IMR-90 (cell line): Measurements from ENCODE around the gene EIF3K. TPM values are rescaled to one million over a fixed set of nuclear protein-coding genes. Genes with fewer than 3 reads are reported as not detected.

Experiments used
- ATAC-seq: fragments of 200-7000 bp; cut with Tn5 transposase; 2 replicates; pipeline ENCODE4 v1.9.1; 2020; ENCODE audit warnings: low read depth, mild to moderate bottlenecking, moderate library complexity
- BruUV-seq: library from RNA; stranded (reverse); fragments of 400-500 nt; replicated peaks from 2 replicates; lab custom pipeline; 2021; lab: Mats Ljungman, UMichigan
- CTCF ChIA-PET: fragments of 300-600 bp; formaldehyde crosslinking; extraction: SDS; loops from one replicate; lab custom pipeline; 2021; ENCODE audit warnings: antibody characterized with exemption; lab: Yijun Ruan, JAX
- POLR2A ChIA-PET: fragments of 300-600 bp; sonication (Branson Sonifier 250); formaldehyde crosslinking; loops from one replicate; lab custom pipeline; 2022; ENCODE audit warnings: antibody characterized with exemption; ENCODE audit not compliant: unreplicated experiment; lab: Charles Lee
- DNase-seq: peaks from one replicate; pipeline ENCODE4 v3.0.0; 2013
- H2AFZ ChIP-seq: replicated peaks from 2 replicates; pipeline ENCODE3; 2013; ENCODE audit warnings: low read length, mild to moderate bottlenecking; ENCODE audit not compliant: poor library complexity
- H2AK5ac ChIP-seq: 2 replicates; pipeline ENCODE4 v1.6.1; 2013; ENCODE audit warnings: low read depth, low read length, inconsistent platforms
- H2AK9ac ChIP-seq: replicated peaks from 2 replicates; pipeline ENCODE3; 2013; ENCODE audit warnings: mild to moderate bottlenecking, low read depth, low read length, moderate library complexity; ENCODE audit not compliant: poor library complexity
- H2BK120ac ChIP-seq: 2 replicates; pipeline ENCODE4 v1.6.1; 2013; ENCODE audit warnings: low read depth, low read length, inconsistent platforms
- H2BK15ac ChIP-seq: 3 replicates; pipeline ENCODE4 v1.6.1; 2013; ENCODE audit warnings: low read depth, low read length, inconsistent platforms
- H2BK20ac ChIP-seq: 2 replicates; pipeline ENCODE4 v1.6.1; 2013; ENCODE audit warnings: low read depth, mild to moderate bottlenecking, inconsistent platforms, low read length, moderate library complexity
- H2BK5ac ChIP-seq: 2 replicates; pipeline ENCODE4 v1.6.1; 2013; ENCODE audit warnings: mild to moderate bottlenecking, low read depth, low read length, inconsistent platforms; ENCODE audit not compliant: poor library complexity, severe bottlenecking
- H3K14ac ChIP-seq: replicated peaks from 2 replicates; pipeline ENCODE4 v1.6.1; 2013; ENCODE audit warnings: low read depth, low read length, inconsistent platforms
- H3K18ac ChIP-seq: 2 replicates; pipeline ENCODE4 v1.6.1; 2013; ENCODE audit warnings: low read depth, low read length, control low read depth
- H3K23ac ChIP-seq: 2 replicates; pipeline ENCODE4 v1.6.1; 2013; ENCODE audit warnings: low read depth, low read length, inconsistent platforms
- H3K27ac ChIP-seq: 2 replicates; pipeline ENCODE4 v1.5.1; 2013; ENCODE audit warnings: mild to moderate bottlenecking, control low read depth, low read length; ENCODE audit not compliant: insufficient read depth
- H3K27me3 ChIP-seq: 2 replicates; pipeline ENCODE4 v1.6.1; 2013; ENCODE audit warnings: low read length; ENCODE audit not compliant: control insufficient read depth, insufficient read depth
- H3K36me3 ChIP-seq: 2 replicates; pipeline ENCODE4 v1.6.1; 2013; ENCODE audit warnings: low read length, mixed read lengths; ENCODE audit not compliant: control insufficient read depth, insufficient read depth
- H3K4ac ChIP-seq: 2 replicates; pipeline ENCODE4 v1.6.1; 2013; ENCODE audit warnings: low read depth, low read length, inconsistent platforms
- H3K4me1 ChIP-seq: 2 replicates; pipeline ENCODE4 v1.6.1; 2013; ENCODE audit warnings: low read length, mixed read lengths; ENCODE audit not compliant: control insufficient read depth, insufficient read depth
- H3K4me2 ChIP-seq: 2 replicates; pipeline ENCODE4 v1.6.1; 2013; ENCODE audit warnings: low read depth, mild to moderate bottlenecking, control low read depth, low read length, moderate library complexity
- H3K4me3 ChIP-seq: 2 replicates; pipeline ENCODE4 v1.5.1; 2013; ENCODE audit warnings: low read depth, mild to moderate bottlenecking, control low read depth, low read length, moderate library complexity; ENCODE audit not compliant: insufficient read depth
- H3K56ac ChIP-seq: 2 replicates; pipeline ENCODE4 v1.6.1; 2013; ENCODE audit warnings: low read length, inconsistent platforms; ENCODE audit not compliant: insufficient read depth; ENCODE audit errors: extremely low read depth
- H3K79me1 ChIP-seq, 2 experiments: 2 replicates each; pipeline ENCODE4 v1.6.1; 2013; ENCODE audit warnings: low read length in 2 of 2, inconsistent platforms in 1 of 2, low read depth in 1 of 2
- H3K9ac ChIP-seq: 2 replicates; pipeline ENCODE4 v1.6.1; 2013; ENCODE audit warnings: low read depth, low read length, control low read depth
- H3K9me1 ChIP-seq: 2 replicates; pipeline ENCODE4 v1.6.1; 2013; ENCODE audit warnings: low read length, inconsistent platforms; ENCODE audit not compliant: insufficient read depth
- H3K9me3 ChIP-seq: 2 replicates; pipeline ENCODE4 v1.6.1; 2013; ENCODE audit warnings: low read length; ENCODE audit not compliant: control insufficient read depth, insufficient read depth
- H4K20me1 ChIP-seq: 2 replicates; pipeline ENCODE4 v1.6.1; 2013; ENCODE audit warnings: low read length, inconsistent platforms; ENCODE audit not compliant: insufficient read depth
- H4K5ac ChIP-seq: 2 replicates; pipeline ENCODE4 v1.6.1; 2013; ENCODE audit warnings: mild to moderate bottlenecking, low read depth, low read length, control low read depth
- H4K8ac ChIP-seq, 2 experiments: 2 replicates each; pipeline ENCODE4 v1.6.1; 2013; ENCODE audit warnings: low read depth in 2 of 2, low read length in 2 of 2, control low read depth in 1 of 2, inconsistent platforms in 1 of 2
- H4K91ac ChIP-seq: 2 replicates; pipeline ENCODE4 v1.6.1; 2013; ENCODE audit warnings: low read depth, low read length, inconsistent platforms; ENCODE audit not compliant: insufficient read depth
- MAZ ChIP-seq: IDR thresholded peaks from 2 replicates; pipeline ENCODE4 v1.6.1; 2012; ENCODE audit warnings: low read depth, mild to moderate bottlenecking, low read length, improper control_type of control experiment, moderate library complexity, borderline replicate concordance
- WGBS, 2 experiments: methylation state at CpG; one replicate each; pipeline versions ENCODE4 v1.1.5 to v1.1.7; 2013; ENCODE audit warnings: missing lambda C conversion rate in 2 of 2; ENCODE audit not compliant: insufficient read length in 1 of 2; ENCODE audit errors: extremely low coverage in 2 of 2; 5-methylcytosine and 5-hydroxymethylcytosine counted together
- dilution Hi-C: fragments of 300-500 bp; cut with HindIII; formaldehyde crosslinking; loops from one replicate; pipeline ENCODE4 v1.14.3; 2018; ENCODE audit warnings: low sequenced_read_pairs; ENCODE audit not compliant: unreplicated experiment
- in situ Hi-C: fragments of 300-500 bp; cut with MboI; formaldehyde crosslinking; loops from 3 replicates; pipeline ENCODE4 v1.14.3; 2019; ENCODE audit warnings: low sequenced_read_pairs, inconsistent platforms, mixed read lengths
- intact Hi-C: fragments of 100-400 bp; cut with micrococcal nuclease; formaldehyde crosslinking; loops from 2 replicates; pipeline ENCODE4 v1.10.0; 2022
- polyA plus RNA-seq, 3 experiments: library from polyadenylated mRNA; depleted of rRNA; stranded (reverse); fragments of >200 nt; gene quantifications; 2 replicates each; pipeline ENCODE4 v1.2.3, GENCODE V29; 2012; ENCODE audit warnings: low replicate concordance in 1 of 3
- total RNA-seq: library from RNA; depleted of rRNA; stranded (reverse); fragments of >200 nt; gene quantifications from 2 replicates; pipeline ENCODE4 v1.2.3, GENCODE V29; 2012

EIF3K gene
- total and polyA plus RNA-seq, 2 of the 4 experiments (the other 2 are of a cell fraction) = 575 to 1,137 TPM

DNA sequence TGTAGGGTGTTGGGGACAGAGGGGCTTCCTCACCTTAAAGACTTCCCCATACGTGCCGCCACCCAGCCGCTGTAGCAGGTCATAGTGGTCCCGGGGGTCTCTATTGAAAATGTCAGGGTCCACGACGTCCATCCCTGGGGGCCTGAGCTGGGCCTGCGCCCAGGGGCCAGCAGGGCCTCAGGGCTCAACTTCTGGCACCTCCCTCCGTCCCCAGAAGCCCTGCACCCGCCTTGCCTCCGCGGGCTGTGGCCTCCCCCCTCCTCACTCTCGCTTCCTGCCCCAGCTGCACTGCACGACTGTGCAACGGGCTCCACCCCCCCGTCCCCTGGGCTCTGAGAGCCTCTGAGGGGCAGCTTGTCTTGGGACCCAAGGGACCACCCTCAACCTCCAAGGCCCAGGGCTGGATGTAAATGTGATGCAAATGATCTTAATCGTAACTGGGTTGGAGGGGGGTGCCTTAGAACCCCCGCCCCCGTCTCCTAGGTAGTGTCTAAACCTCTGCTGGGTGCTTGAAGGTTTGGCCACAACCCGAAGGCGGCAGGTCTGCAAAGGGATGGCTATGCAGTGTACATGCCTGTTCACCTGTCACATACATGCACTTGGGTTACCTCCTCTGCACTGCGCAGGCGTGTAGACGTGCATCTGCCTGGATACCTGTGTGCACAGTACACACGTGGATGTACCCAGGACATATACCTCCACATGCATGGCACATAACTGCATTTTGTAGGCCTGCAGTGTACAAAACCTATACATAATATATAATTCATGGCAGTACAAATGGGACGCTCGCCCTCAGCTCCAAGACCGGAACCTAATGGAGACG, 1.0 kb upstream of the EIF3K start, which contains the start of gene MAP4K1:
Gene MAP4K1, minus strand, starts transcription at position 190 of the 826 bp plus-strand sequence. Its CDS starts 58 bp downstream, at position 132.
- H3K14ac ChIP-seq = peak within 1 kb of the TSS; percentile 46
- in situ Hi-C loops = no loop called here
- no peaks in the 10 kb centered on the region for H3K27me3 ChIP-seq
- H3K23ac ChIP-seq = peak within 1 kb of the TSS; percentile 71
- peaks cover 10% of the 10 kb centered on the region for H3K36me3 ChIP-seq
- peak within 1 kb of the TSS; percentile 54 for H2BK5ac ChIP-seq
- peak within 1 kb of the TSS; percentile 70 for H3K4ac ChIP-seq
- peaks cover 7% of the 10 kb centered on the region for H3K9me1 ChIP-seq
- peak within 1 kb of the TSS; percentile 97 to 99 for H4K8ac ChIP-seq
- H2BK120ac ChIP-seq = no peak within 1 kb of the TSS
- H3K27ac ChIP-seq = peak within 1 kb of the TSS; percentile 51
- H4K5ac ChIP-seq = peak within 1 kb of the TSS; percentile 99
- 46% methylated on average over 13 of the region's 28 CpGs; no CpG with 5 or more reads in 1 of the 2 experiments for WGBS, 2 experiments
- ChIA-PET CTCF (no interaction called here), POLR2A (no interaction called here)
- H3K79me1 ChIP-seq = peaks cover 13 to 29% of the 10 kb centered on the region in 2 experiments; a peak in 3 of 4 replicates
- H3K56ac ChIP-seq = peak within 1 kb of the TSS; percentile 45
- DNase-seq (no peak), ATAC-seq (no peak)
- H3K4me2 ChIP-seq = peak within 1 kb of the TSS; percentile 77
- intact Hi-C loops = loop anchor here (2.0 kb wide), 1 partner anchor 215 kb away; the partner anchor contains the start of gene FAM98C
- peaks cover 6% of the 10 kb centered on the region; the same call in 1 of the 2 replicates for H4K20me1 ChIP-seq
- TF ChIP-seq MAZ = no peak
- peak within 1 kb of the TSS; percentile 91 for H2AK9ac ChIP-seq
- H2BK15ac ChIP-seq = no peak within 1 kb of the TSS
- H3K18ac ChIP-seq = 0 out of 2 replicates have a peak within 1 kb of the TSS, but pooled peaks have one; percentile 8
- no peak within 1 kb of the TSS for H2BK20ac ChIP-seq
- dilution Hi-C loops = no loop called here
- peak within 1 kb of the TSS; percentile 96 for H2AK5ac ChIP-seq
- peak within 1 kb of the TSS; percentile 52 for H3K4me3 ChIP-seq
- peak within 1 kb of the TSS; percentile 94 for H2AFZ ChIP-seq
- H3K9ac ChIP-seq = peak within 1 kb of the TSS; percentile 59
- peaks cover 6% of the 10 kb centered on the region; the same call in 1 of the 2 replicates for H3K4me1 ChIP-seq
- no TSS peak for BruUV-seq
- H4K91ac ChIP-seq = peak within 1 kb of the TSS; percentile 82; the same call in 1 of the 2 replicates
- no peaks in the 10 kb centered on the region for H3K9me3 ChIP-seq
